ENCODE measurements around the gene USP47.

USP47 gene

DNA sequence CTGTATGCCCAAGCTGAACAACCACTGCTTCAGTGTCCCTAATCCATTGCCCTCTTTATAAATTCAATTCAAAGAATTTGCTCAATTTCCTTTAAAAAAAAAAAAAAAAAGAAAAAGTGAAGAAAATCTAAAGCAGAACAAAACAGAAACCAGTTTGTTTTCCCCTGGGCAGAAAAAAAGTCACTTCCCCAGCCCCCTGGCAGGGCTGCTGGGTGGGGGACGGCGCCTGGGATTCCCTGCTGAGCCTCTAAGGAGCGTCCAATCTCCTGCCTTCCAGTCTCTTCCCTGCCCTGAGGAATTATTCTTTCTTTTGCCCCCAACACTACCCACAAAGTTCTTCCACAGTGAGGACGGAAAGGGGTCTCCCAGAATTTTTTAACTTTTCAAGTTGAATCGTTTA, 142.8 kb downstream of the USP47 start:
- FAIRE-seq, result no peak
- TF ChIP-seq SPI1 (IDR thresholded peaks at IDR 0.05; ENCODE audit: low read depth, low read length) (no peak), POLR2AphosphoS5 (IDR thresholded peaks at IDR 0.05; ENCODE audit: low read depth, low read length) (no peak), POU2F2 (IDR thresholded peaks at IDR 0.05; ENCODE audit: low read depth, low read length) (no peak), TAF1 (IDR thresholded peaks at IDR 0.05; ENCODE audit: low read depth, low read length) (no peak), PAX5 (IDR thresholded peaks at IDR 0.05; ENCODE audit: insufficient read depth, low read length, severe bottlenecking) (no peak), POLR2A (IDR thresholded peaks at IDR 0.05; ENCODE audit: low read depth, low read length) (no peak)
- no peak for DNase-seq (ENCODE audit: insufficient read length, low spot score)

DNA sequence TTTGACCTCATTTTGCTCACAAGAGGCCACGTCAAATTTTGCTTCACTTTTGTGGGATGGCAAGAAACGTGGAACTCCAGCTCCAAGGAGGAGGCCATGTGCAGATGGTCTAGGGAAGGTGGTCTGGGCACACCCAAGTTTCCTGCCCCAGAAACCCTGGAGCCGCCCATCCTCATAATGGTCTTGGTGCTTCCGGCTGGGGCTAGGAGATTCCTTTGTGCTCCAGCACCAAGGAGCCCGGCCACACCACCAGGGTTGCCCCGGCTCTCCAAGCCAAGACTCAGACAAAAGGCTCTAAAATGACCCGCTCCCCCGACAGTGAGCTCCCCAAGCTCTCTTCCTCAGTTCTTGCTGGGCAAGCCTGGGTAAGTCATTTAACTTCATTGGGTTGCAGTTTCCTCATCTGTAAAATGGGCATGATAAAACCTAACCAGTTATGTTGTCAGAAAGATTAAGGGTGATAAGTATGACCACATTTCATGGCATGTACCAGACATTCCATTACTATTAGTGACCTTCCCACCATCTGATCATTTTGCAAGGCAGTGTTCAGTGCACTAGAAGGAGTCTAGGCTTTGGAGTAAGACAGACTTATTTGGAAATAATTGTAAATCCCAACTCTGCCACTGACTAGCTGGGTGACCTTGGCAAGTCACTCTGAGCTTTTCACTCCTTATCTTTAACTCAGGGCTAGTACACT, 143.4 kb downstream of the USP47 start:
- TF ChIP-seq TAF1 (IDR thresholded peaks at IDR 0.05; ENCODE audit: low read depth, low read length), result no peak
- TF ChIP-seq POLR2A (IDR thresholded peaks at IDR 0.05; ENCODE audit: low read depth, low read length), result no peak
- no peak for TF ChIP-seq POU2F2 (IDR thresholded peaks at IDR 0.05; ENCODE audit: low read depth, low read length)
- no peak for TF ChIP-seq POLR2AphosphoS5 (IDR thresholded peaks at IDR 0.05; ENCODE audit: low read depth, low read length)
- no peak for TF ChIP-seq SPI1 (IDR thresholded peaks at IDR 0.05; ENCODE audit: low read depth, low read length)
- TF ChIP-seq PAX5 (IDR thresholded peaks at IDR 0.05; ENCODE audit: insufficient read depth, low read length, severe bottlenecking), result no peak
- DNase-seq (ENCODE audit: insufficient read length, low spot score) (no peak), FAIRE-seq (no peak)

DNA sequence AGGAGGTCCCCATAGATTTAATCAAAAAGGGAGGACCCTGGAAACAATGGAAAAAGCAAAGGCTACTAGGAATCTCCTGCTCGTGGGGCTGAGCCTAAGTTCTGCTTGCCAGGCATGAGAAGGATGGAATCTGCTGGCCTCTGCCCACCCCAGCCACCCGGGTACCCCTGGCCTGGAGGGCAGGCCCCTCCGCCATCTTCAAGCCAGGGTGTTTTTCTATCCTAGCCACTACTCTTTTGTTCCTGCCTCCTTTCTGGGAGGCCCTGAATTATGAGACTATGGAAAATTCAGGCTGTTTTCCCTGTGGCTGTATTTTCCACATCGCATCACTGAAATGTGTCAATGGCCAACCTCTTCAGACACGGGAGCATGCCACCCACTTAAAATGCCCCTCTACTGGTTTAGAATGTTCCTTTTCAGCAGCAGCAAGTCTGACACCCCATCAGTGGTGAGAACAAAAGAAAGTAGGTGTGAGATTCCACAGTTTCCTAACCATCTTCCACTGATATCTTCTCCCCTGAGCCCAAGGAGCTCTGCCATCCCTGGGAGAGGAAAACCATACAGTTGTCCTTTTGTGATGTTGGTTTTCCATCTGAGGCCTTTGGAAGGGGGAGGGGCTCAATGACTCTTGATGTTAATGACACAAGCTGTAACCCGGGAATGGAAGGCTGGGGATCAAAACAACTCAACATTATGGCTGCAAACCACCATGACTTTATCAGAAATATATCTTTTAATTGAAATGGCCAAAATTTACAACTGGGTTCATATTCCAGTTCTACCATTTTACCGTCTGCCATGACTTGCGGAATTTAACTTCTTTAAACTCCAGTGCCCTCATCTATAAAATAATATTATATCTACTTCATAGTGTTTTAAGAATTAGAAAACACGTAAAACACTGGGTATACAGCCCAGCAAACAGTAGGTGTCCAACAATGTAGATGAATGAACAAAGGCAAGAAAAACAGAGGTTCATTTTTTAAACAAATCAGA, 144.5 kb downstream of the USP47 start:
- no peak for FAIRE-seq
- TF ChIP-seq TAF1 (IDR thresholded peaks at IDR 0.05; ENCODE audit: low read depth, low read length), result no peak
- no peak for TF ChIP-seq PAX5 (IDR thresholded peaks at IDR 0.05; ENCODE audit: insufficient read depth, low read length, severe bottlenecking)
- TF ChIP-seq POLR2AphosphoS5 (IDR thresholded peaks at IDR 0.05; ENCODE audit: low read depth, low read length), result no peak
- no peak for TF ChIP-seq SPI1 (IDR thresholded peaks at IDR 0.05; ENCODE audit: low read depth, low read length)
- no peak for TF ChIP-seq POLR2A (IDR thresholded peaks at IDR 0.05; ENCODE audit: low read depth, low read length)
- no peak for TF ChIP-seq POU2F2 (IDR thresholded peaks at IDR 0.05; ENCODE audit: low read depth, low read length)
- DNase-seq (ENCODE audit: insufficient read length, low spot score), result no peak

DNA sequence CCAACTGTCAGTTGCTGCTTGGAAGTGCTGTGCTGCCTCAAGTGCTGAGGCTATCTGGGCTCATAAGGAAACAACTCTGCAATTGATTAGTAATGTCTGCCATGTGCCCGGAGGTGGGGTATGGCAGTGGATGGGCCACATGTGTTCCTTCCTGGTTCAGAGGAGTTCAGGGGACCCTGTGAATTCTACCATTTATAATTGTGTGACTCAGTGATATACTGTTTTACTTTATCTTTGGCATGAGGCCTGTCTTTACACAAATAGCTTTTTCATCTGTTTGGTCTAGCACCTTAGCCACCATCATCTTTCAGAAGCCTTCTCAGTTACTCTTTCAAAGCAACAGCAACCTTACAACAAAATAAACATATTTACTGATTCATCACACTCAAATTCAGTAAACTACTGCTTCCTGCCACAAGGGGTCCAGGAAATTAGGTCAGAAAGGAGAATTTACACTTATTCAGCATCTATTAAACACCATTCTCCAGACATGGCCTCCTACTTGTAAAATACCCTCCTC, 145.8 kb downstream of the USP47 start:
- TF ChIP-seq PAX5 (IDR thresholded peaks at IDR 0.05; ENCODE audit: insufficient read depth, low read length, severe bottlenecking) (no peak), POU2F2 (IDR thresholded peaks at IDR 0.05; ENCODE audit: low read depth, low read length) (no peak)
- FAIRE-seq (no peak), DNase-seq (ENCODE audit: insufficient read length, low spot score) (no peak)

DNA sequence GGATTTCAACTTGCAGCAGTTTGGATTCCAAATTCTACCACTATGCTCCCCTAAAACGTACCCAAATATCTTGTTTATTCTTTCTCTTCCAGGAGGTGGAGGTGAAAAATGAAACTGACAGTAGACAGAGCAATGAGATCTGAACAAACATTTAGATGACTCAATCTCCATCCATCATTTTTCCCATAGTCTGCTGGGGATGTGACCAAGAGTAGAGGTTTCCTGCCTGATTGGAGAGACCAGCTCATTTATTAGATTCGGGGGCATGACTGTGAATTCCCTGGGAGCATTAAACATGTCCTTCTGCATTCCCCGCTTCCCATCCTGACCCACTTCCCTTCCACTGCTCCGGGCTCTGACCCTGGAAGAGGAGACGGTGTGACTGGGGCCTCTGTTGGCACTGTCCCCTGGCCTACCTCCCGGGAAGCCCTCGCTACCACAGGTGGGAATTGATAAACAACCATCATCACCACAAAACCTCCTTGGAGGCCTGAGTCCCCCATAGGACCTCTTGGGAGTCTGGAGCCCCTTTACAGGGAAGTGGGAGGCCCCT, 146.4 kb downstream of the USP47 start:
- DNase-seq (ENCODE audit: insufficient read length, low spot score) (no peak), FAIRE-seq (no peak)
- TF ChIP-seq POU2F2 (IDR thresholded peaks at IDR 0.05; ENCODE audit: low read depth, low read length) (no peak), POLR2AphosphoS5 (IDR thresholded peaks at IDR 0.05; ENCODE audit: low read depth, low read length) (no peak), SPI1 (IDR thresholded peaks at IDR 0.05; ENCODE audit: low read depth, low read length) (no peak), POLR2A (IDR thresholded peaks at IDR 0.05; ENCODE audit: low read depth, low read length) (no peak)

- no peak for FAIRE-seq
- no peak for TF ChIP-seq POU2F2 (IDR thresholded peaks at IDR 0.05; ENCODE audit: low read depth, low read length)
- TF ChIP-seq POLR2AphosphoS5 (IDR thresholded peaks at IDR 0.05; ENCODE audit: low read depth, low read length), result no peak
- TF ChIP-seq POLR2A (IDR thresholded peaks at IDR 0.05; ENCODE audit: low read depth, low read length), result no peak
- no peak for DNase-seq (ENCODE audit: insufficient read length, low spot score)
These were observed 147.0 kb downstream of the USP47 start for GRCh38 chr11:11988681-11989261.

GRCh38 chr11:11989774-11990744, 148.3 kb downstream of the USP47 start:
- no peak for DNase-seq (ENCODE audit: insufficient read length, low spot score)
- TF ChIP-seq POU2F2 (IDR thresholded peaks at IDR 0.05; ENCODE audit: low read depth, low read length), result no peak
- TF ChIP-seq TAF1 (IDR thresholded peaks at IDR 0.05; ENCODE audit: low read depth, low read length), result no peak
- no peak for TF ChIP-seq POLR2A (IDR thresholded peaks at IDR 0.05; ENCODE audit: low read depth, low read length)
- no peak for TF ChIP-seq POLR2AphosphoS5 (IDR thresholded peaks at IDR 0.05; ENCODE audit: low read depth, low read length)
- no peak for TF ChIP-seq PAX5 (IDR thresholded peaks at IDR 0.05; ENCODE audit: insufficient read depth, low read length, severe bottlenecking)
- no peak for TF ChIP-seq SPI1 (IDR thresholded peaks at IDR 0.05; ENCODE audit: low read depth, low read length)
- no peak for FAIRE-seq

Data from GM12891 (cell line).